Kidney epithelial cell (primary cell): ENCODE measurements around the gene TAAR1. TPM values are rescaled to one million over a fixed set of nuclear protein-coding genes. Genes with fewer than 3 reads are reported as not detected.
"Not testable (repeated sequence)": the region's sequence is repeated elsewhere in the genome, so short reads cannot be mapped to it uniquely, and the experiment has no call there.

ENCODE experiments used
- DNase-seq: peaks from one replicate; pipeline ENCODE4 v3.0.0-alpha.2; 2010; ENCODE audit warnings: low read depth
- H3K27me3 ChIP-seq: 2 replicates; pipeline ENCODE4 v1.6.0; 2011; ENCODE audit warnings: low read length; ENCODE audit not compliant: control insufficient read depth, insufficient read depth
- H3K36me3 ChIP-seq: 2 replicates; pipeline ENCODE4 v1.5.1; 2011; ENCODE audit warnings: low read length; ENCODE audit not compliant: control insufficient read depth, insufficient read depth
- H3K4me3 ChIP-seq: 2 replicates; pipeline ENCODE4 v1.5.1; 2011; ENCODE audit warnings: low read depth, mild to moderate bottlenecking, control low read depth, low read length
- total RNA-seq: library from RNA; depleted of rRNA; stranded (reverse); fragments of >200 nt; gene quantifications from 2 replicates; pipeline ENCODE4 v1.2.3, GENCODE V29; 2015
- TF ChIP-seq, protein P1 (sequence below): IDR thresholded peaks from 2 replicates; pipeline ENCODE4 v1.5.1; 2011; ENCODE audit warnings: mild to moderate bottlenecking, moderate library complexity, low read length, control low read depth, inconsistent platforms; ENCODE audit not compliant: insufficient read depth, poor library complexity, severe bottlenecking

TAAR1 gene
- total RNA-seq, 1 donor from 2014 or later, result not detected

DNA sequence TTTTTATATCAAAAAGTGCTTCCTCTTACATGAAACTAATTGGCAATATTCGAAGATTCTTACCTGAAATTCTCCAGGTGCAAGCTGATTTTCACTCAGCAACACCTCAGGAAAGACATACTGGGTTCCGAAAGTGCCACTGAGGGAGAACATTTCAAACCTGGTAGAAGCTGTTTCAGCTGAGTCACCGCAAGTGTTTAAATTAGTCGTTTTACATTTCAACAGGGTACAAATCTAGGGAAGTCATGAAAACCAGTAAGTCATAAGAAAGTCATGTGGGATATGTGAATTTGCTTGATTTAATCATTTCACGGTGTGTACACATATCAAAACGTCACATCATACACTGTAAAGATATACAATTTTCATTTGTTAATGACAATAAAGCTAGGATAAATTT, 25.3 kb upstream of the TAAR1 start:
- TF ChIP-seq, protein P1, sequence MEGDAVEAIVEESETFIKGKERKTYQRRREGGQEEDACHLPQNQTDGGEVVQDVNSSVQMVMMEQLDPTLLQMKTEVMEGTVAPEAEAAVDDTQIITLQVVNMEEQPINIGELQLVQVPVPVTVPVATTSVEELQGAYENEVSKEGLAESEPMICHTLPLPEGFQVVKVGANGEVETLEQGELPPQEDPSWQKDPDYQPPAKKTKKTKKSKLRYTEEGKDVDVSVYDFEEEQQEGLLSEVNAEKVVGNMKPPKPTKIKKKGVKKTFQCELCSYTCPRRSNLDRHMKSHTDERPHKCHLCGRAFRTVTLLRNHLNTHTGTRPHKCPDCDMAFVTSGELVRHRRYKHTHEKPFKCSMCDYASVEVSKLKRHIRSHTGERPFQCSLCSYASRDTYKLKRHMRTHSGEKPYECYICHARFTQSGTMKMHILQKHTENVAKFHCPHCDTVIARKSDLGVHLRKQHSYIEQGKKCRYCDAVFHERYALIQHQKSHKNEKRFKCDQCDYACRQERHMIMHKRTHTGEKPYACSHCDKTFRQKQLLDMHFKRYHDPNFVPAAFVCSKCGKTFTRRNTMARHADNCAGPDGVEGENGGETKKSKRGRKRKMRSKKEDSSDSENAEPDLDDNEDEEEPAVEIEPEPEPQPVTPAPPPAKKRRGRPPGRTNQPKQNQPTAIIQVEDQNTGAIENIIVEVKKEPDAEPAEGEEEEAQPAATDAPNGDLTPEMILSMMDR, result no peak
- DNase-seq, result no peak
- no peaks in the 10 kb centered on the region for H3K27me3 ChIP-seq
- H3K4me3 ChIP-seq, result no peak overlapping the region
- no peaks in the 10 kb centered on the region for H3K36me3 ChIP-seq

DNA sequence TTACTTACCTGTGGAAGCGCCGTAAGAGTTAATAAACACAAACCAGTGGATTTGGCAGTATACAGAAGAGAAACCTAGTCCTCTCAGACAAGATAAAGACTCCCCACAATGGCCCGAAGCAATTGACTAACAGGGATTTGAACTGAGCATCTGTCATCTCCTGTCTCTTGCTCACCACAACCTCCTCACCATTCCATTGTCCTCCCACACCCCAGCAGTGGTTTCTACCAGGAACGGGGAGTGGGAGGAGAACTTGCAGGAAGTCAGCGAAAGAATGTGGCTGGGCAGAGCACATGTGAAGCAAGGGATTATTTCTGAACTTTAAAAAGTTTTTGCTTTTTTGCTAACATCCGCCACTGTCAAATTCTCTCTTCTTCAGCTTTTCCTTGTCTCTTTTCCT, 24.6 kb upstream of the TAAR1 start:
- TF ChIP-seq, protein P1, result no peak
- Histone ChIP-seq H3K36me3 (no peaks in the 10 kb centered on the region), H3K4me3 (no peak overlapping the region), H3K27me3 (no peaks in the 10 kb centered on the region)
- peak; percentile 18 for DNase-seq

DNA sequence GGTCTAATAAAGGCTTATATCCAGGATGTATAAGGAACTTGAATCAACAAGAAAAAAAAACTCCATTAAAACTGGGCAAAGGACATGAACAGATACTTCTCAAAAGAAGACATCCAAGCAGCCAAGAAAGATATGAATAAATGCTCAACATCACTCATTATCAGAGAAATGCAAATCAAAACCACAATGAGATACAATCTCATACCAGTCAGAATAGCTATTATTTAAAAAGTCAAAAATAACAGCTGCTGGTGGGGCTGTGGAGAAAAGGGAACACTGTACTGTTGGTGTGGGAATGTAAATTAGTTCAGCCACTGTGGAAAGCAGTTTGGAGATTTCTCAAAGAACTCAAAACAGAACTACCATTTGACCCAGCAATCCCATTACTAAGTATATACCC, 20.1 kb upstream of the TAAR1 start:
- H3K27me3 ChIP-seq, H3K36me3 ChIP-seq, DNase-seq: not testable (repeated sequence)

DNA sequence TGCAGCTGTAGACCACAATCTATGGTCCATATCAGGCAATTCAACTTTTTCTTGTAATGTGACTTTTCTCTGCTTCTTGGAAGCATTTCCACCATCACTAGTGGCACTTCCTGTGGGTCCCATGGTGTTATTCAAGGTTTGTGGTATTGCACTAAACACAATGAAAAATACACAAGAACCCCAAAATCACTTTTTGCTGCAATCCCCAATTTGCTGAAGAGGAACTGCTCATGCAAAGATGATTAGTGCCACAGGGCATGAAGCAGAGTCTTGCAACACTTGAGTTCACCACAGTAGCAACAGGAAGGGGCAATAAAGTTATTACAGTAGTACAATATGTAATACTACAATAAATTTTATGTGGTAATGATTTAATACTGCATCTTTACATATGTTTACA, 16.8 kb upstream of the TAAR1 start:
- H3K4me3 ChIP-seq, result no peak overlapping the region
- no peaks in the 10 kb centered on the region for H3K36me3 ChIP-seq
- H3K27me3 ChIP-seq, result no peaks in the 10 kb centered on the region
- DNase-seq, result no peak
- TF ChIP-seq, protein P1, result no peak

More for the DNA sequence above, 20.1 kb upstream of the TAAR1 start:
- not testable (repeated sequence) for H3K4me3 ChIP-seq

DNA sequence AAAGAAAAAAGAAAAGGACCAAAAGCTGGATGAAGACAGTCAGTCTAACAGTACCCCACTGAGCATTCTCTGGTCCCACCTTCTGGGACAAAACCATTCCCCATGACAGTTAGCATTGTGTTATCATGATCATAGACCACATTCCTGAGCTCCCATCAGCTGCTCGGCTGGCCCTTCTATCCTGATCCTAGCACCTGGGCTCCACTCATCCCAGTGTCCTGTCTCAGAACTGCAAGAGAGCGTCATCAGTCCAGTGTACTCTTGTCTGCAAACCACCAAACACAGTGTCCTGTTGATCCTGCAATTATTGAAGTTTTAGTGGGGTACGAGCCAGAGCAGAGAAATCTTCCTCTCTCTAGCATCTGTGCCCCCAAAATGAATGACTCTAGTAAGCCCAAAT, 16.0 kb upstream of the TAAR1 start:
- no peak for DNase-seq
- H3K27me3 ChIP-seq, result no peaks in the 10 kb centered on the region
- H3K36me3 ChIP-seq, result no peaks in the 10 kb centered on the region
- TF ChIP-seq, protein P1, result no peak
- H3K4me3 ChIP-seq, result no peak overlapping the region

DNA sequence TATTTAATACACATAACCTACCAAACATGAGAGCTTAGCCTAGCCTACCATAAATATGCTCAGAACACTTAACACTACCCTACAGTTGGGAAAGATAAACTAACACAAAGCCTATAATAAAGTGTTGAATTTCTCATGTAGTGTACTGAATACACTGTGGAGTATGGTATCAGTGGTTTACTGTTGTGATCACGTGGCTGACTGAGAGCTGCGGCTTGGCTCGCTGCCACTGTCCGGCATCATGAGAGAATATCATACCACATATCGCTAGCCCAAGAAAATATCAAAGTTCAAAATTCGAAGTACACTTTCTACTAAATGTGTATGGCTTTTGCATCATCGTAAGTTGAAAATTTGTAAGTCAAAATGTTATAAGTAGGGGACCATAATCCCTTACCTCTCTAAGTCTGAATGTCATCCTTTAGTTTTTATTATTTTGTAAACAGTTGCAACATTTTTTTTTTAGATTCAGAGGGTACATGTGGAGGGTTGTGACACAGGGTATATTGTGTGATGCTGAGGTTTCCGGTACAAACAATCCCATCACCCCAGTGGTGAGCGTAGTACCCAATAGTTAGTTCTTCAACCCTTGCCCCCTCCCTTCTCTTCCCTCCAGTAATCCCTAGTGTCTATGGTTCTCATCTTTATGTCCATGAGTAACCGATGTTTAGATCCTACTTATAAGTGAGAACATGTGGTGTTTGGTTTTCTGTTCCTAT, 14.6 kb upstream of the TAAR1 start:
- Histone ChIP-seq H3K36me3 (no peaks in the 10 kb centered on the region), H3K4me3 (no peak overlapping the region), H3K27me3 (no peaks in the 10 kb centered on the region)
- DNase-seq, result no peak
- TF ChIP-seq, protein P1, result no peak
